ENCODE results near the gene MAPT. TPM values are rescaled to one million over a fixed set of nuclear protein-coding genes. Genes with fewer than 3 reads are reported as not detected.

Gene MAPT
- total RNA-seq, 1 experiment from 2014 or later = 37.5 TPM

- ChIA-PET CTCF (interaction anchor here (5.5 kb wide), 1 partner anchor 8 kb away, joined by 28 read pairs; no protein-coding TSS in a partner anchor), RAD21 (ENCODE audit: low non-redundant PET in 1 of 2, low total read pairs in 2 of 2, uncharacterized antibody in 2 of 2, unreplicated experiment in 2 of 2) (no interaction called here), POLR2A (no interaction called here)
- no peak overlapping the region for H3K4me2 ChIP-seq (ENCODE audit: low read length)
- intact Hi-C loops (cut with micrococcal nuclease) = no loop called here
- peaks cover 74 to 82% of the 10 kb centered on the region in 2 experiments for H3K36me3 ChIP-seq (ENCODE audit: control insufficient read depth in 1 of 2, insufficient read depth in 2 of 2, low read length in 2 of 2)
- TF ChIP-seq POLR2A (IDR thresholded peaks at IDR 0.05; ENCODE audit: borderline replicate concordance, extremely low read depth, insufficient read depth, insufficient read length) = no peak
- no peak for TF ChIP-seq RAD21 (IDR thresholded peaks at IDR 0.05; ENCODE audit: low read depth)
- no peak for TF ChIP-seq TCF7L2 (IDR thresholded peaks at IDR 0.05; ENCODE audit: borderline replicate concordance, extremely low read depth, insufficient read depth, insufficient read length)
- no peak for TF ChIP-seq ZBTB33 (IDR thresholded peaks at IDR 0.05; ENCODE audit: extremely low read depth, insufficient replicate concordance, low read length)
- no peak for TF ChIP-seq SRF (IDR thresholded peaks at IDR 0.05; ENCODE audit: low read depth)
- TF ChIP-seq MAX (IDR thresholded peaks at IDR 0.05) = no peak
- TF ChIP-seq EZH2phosphoT487 (IDR thresholded peaks at IDR 0.05; ENCODE audit: borderline replicate concordance) = no peak
- peaks cover 8% of the 10 kb centered on the region; the same call in 1 of the 2 replicates for H4K20me1 ChIP-seq (ENCODE audit: insufficient read depth)
- ATAC-seq (no peak), DNase-seq (ENCODE audit: low read depth, low spot score) (no peak)
- peaks cover 9% of the 10 kb centered on the region; the same call in 1 of the 2 replicates for H3K79me2 ChIP-seq (ENCODE audit: insufficient read depth, low read length)
- no peak overlapping the region for H3K27ac ChIP-seq (ENCODE audit: low read depth, low read length)
- H3K9me3 ChIP-seq (ENCODE audit: control insufficient read depth in 1 of 2, insufficient read depth in 1 of 2, low read depth in 1 of 2, low read length in 2 of 2) = no peaks in the 10 kb centered on the region
- BruUV-seq (replicated peaks) = no TSS peak
- no peak overlapping the region for H3K4me3 ChIP-seq (replicated peaks in 1 of 2; ENCODE audit: low read depth in 1 of 2, low read length in 2 of 2)
- H3K27me3 ChIP-seq (ENCODE audit: insufficient read depth, low read length) = no peaks in the 10 kb centered on the region
- H3K4me1 ChIP-seq (ENCODE audit: control insufficient read depth in 1 of 2, insufficient read depth in 2 of 2, low read length in 2 of 2) = no peaks in the 10 kb centered on the region
- H3K9me2 ChIP-seq (ENCODE audit: insufficient read depth) = no peaks in the 10 kb centered on the region
- no peak overlapping the region for H2AFZ ChIP-seq (ENCODE audit: low read depth, low read length, poor library complexity, severe bottlenecking)
- no peak overlapping the region for H3K9ac ChIP-seq (ENCODE audit: low read length)
Measured at GRCh38 chr17:46036491-46036890, 142.1 kb downstream of the MAPT start.

All from HCT116 (cell line).